ENCODE results near the gene F7. TPM values are rescaled to one million over a fixed set of nuclear protein-coding genes. Genes with fewer than 3 reads are reported as not detected.
"Not testable (repeated sequence)": the region's sequence is repeated elsewhere in the genome, so short reads cannot be mapped to it uniquely, and the experiment has no call there.

The F7 gene
- total RNA-seq, 1 donor from 2014 or later: not detected

DNA sequence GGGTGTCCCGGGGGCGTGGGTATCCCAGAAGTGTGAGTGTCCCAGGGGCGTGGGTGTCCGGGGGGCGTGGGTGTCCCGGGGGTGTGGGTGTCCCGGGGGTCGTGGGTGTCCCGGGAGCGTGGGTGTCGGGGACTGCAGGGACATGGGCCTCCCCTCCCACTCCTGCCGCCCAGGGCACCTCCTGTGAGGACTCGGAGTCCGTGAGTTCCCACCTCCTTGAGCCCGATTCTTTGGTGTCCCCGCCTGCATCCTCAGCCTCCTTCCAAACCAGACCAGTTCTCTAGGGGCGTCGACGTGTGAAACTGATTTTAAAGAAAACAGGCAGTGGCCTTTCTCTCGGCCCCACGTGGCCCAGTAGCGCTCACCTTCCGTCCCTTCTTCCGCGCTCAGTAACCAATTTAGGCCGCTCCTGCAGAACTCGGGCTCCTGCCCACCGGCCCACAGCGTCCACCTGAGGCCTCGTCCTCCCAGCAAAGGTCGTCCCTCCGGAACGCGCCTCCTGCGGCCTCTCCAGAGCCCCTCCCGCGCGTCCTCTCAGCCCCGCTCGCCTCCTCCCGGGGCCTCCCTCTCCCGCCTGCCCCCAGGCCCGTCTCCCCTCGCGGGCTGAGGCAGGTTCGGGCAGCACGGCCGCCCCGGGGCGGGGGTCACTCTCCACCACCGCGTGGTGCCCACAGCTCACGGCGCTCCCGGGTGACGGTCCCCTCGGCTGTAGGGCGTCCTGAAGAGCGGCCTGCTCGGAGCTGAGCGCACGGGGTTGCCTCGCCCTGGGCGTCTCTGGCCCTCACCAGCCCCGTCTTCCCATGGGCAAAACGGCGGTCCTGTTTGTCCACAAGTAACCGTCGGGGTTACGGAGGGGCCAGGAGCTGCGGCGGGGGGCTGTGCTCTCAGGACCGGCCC is 3.8 kb downstream of the F7 start:
- TF ChIP-seq CTCF (IDR thresholded peaks at IDR 0.05): no peak
- no peak for ATAC-seq (ENCODE audit: low read depth)
- Mint-ChIP-seq H3K36me3 (ENCODE audit: low read depth) (no peaks in the 10 kb centered on the region), H3K27me3 (peaks cover 10% of the 10 kb centered on the region), H3K4me3 (no peak overlapping the region), H3K27ac (no peak overlapping the region), H3K9me3 (no peaks in the 10 kb centered on the region), H3K4me1 (no peaks in the 10 kb centered on the region)
- ChIA-PET CTCF (no interaction called here), POLR2A (no interaction called here)
- intact Hi-C loops (cut with micrococcal nuclease): no loop called here
- no peak for DNase-seq

GRCh38 chr13:113110048-113110851 is 4.7 kb downstream of the F7 start:
- H3K36me3 Mint-ChIP-seq (ENCODE audit: low read depth): no peaks in the 10 kb centered on the region
- H3K4me3 Mint-ChIP-seq: no peak overlapping the region
- H3K27me3 Mint-ChIP-seq: peaks cover 10% of the 10 kb centered on the region
- H3K27ac Mint-ChIP-seq: no peak overlapping the region
- ChIA-PET CTCF (no interaction called here), POLR2A (no interaction called here)
- H3K9me3 Mint-ChIP-seq: no peaks in the 10 kb centered on the region
- no peaks in the 10 kb centered on the region for H3K4me1 Mint-ChIP-seq
- intact Hi-C loops (cut with micrococcal nuclease): no loop called here
- ATAC-seq (ENCODE audit: low read depth) (no peak), DNase-seq (no peak)
- TF ChIP-seq CTCF (IDR thresholded peaks at IDR 0.05): no peak

GRCh38 chr13:113110852-113111315 is 5.3 kb downstream of the F7 start:
- no peaks in the 10 kb centered on the region for H3K36me3 Mint-ChIP-seq (ENCODE audit: low read depth)
- ChIA-PET POLR2A (no interaction called here), CTCF (no interaction called here)
- peaks cover 10% of the 10 kb centered on the region for H3K27me3 Mint-ChIP-seq
- TF ChIP-seq CTCF (IDR thresholded peaks at IDR 0.05): no peak
- no peak overlapping the region for H3K27ac Mint-ChIP-seq
- no peak overlapping the region for H3K4me3 Mint-ChIP-seq
- ATAC-seq (ENCODE audit: low read depth): no peak
- intact Hi-C loops (cut with micrococcal nuclease): no loop called here
- DNase-seq: no peak
- H3K9me3 Mint-ChIP-seq: no peaks in the 10 kb centered on the region
- no peaks in the 10 kb centered on the region for H3K4me1 Mint-ChIP-seq

DNA sequence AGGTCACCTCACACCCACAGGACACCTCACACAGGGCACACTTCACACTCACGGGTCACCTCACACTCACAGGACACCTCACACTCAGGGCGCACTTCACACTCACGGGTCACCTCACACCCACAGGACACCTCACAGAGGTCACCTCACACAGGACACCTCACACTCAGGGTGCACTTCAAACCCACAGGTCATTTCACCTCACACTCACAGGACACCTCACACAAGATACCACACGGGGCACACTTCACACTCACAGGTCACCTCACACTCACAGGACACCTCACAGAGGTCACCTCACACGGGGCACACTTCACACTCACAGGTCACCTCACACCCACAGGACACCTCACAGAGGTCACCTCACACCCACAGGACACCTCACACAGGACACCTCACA is 6.2 kb downstream of the F7 start:
- H3K27ac Mint-ChIP-seq; POLR2A ChIA-PET; CTCF ChIA-PET; H3K9me3 Mint-ChIP-seq; intact Hi-C loops (cut with micrococcal nuclease); H3K36me3 Mint-ChIP-seq (ENCODE audit: low read depth); DNase-seq; H3K4me1 Mint-ChIP-seq; ATAC-seq (ENCODE audit: low read depth); H3K4me3 Mint-ChIP-seq: not testable (repeated sequence)
- peaks cover 16% of the 10 kb centered on the region for H3K27me3 Mint-ChIP-seq

DNA sequence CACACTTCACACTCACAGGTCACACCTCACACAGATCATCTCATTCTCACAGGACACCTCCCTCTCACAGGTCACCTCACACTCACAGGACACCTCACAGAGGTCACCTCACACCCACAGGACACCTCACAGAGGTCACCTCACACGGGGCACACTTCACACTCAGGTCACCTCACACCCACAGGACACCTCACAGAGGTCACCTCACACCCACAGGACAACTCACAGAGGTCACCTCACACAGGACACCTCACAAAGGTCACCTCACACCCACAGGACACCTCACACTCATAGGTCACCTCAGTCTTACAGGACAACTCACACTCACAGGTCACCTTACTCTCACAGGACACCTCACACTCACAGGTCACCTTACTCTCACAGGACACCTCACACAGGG is 6.9 kb downstream of the F7 start:
- H3K4me3 Mint-ChIP-seq; intact Hi-C loops (cut with micrococcal nuclease); DNase-seq; ATAC-seq (ENCODE audit: low read depth); H3K27ac Mint-ChIP-seq; H3K4me1 Mint-ChIP-seq; CTCF ChIA-PET; H3K9me3 Mint-ChIP-seq; H3K36me3 Mint-ChIP-seq (ENCODE audit: low read depth); POLR2A ChIA-PET: not testable (repeated sequence)
- H3K27me3 Mint-ChIP-seq: peaks cover 20% of the 10 kb centered on the region

All from activated B cell treated with CpG ODN at 0.5 μM for 24 hours (primary cell).